Chondrocyte (in vitro differentiated cells): ENCODE measurements around the gene CEP128. TPM values are rescaled to one million over a fixed set of nuclear protein-coding genes. Genes with fewer than 3 reads are reported as not detected.

Source experiments
- DNase-seq: peaks from one replicate; pipeline ENCODE4 v3.0.0; 2021; ENCODE audit warnings: mixed read lengths, low spot score
- H3K27ac Mint-ChIP-seq: one replicate; pipeline ENCODE4 v1.8.0; 2021; ENCODE audit warnings: mild to moderate bottlenecking, moderate library complexity, mixed read lengths; ENCODE audit not compliant: unreplicated experiment
- H3K27me3 Mint-ChIP-seq: 2 replicates; pipeline ENCODE4 v1.8.0; 2021; ENCODE audit warnings: low read depth, mixed read lengths
- H3K36me3 Mint-ChIP-seq: 2 replicates; pipeline ENCODE4 v1.8.0; 2021; ENCODE audit warnings: low read depth, mixed read lengths
- H3K4me1 Mint-ChIP-seq: 2 replicates; pipeline ENCODE4 v1.8.0; 2021; ENCODE audit warnings: low read depth, mild to moderate bottlenecking, mixed read lengths
- H3K4me3 Mint-ChIP-seq: one replicate; pipeline ENCODE4 v1.8.0; 2021; ENCODE audit warnings: mild to moderate bottlenecking, moderate library complexity, mixed read lengths; ENCODE audit not compliant: unreplicated experiment
- H3K9me3 Mint-ChIP-seq: 2 replicates; pipeline ENCODE4 v1.8.0; 2021; ENCODE audit warnings: low read depth, mixed read lengths
- CTCF ChIP-seq: fragments of 200-600 bp; sonication (generic); IDR thresholded peaks from 2 replicates; pipeline ENCODE4 v1.5.0; 2021; ENCODE audit warnings: antibody characterized with exemption, mild to moderate bottlenecking, moderate library complexity
- total RNA-seq: library from RNA; stranded (reverse); gene quantifications from 3 replicates; pipeline ENCODE4 v1.2.1, GENCODE V29; 2021

CEP128 gene
- total RNA-seq, 1 donor from 2014 or later = 3.5 TPM

- TF ChIP-seq CTCF = no peak
- Mint-ChIP-seq H3K27me3 (peaks cover 40% of the 10 kb centered on the region), H3K27ac (no peak overlapping the region), H3K36me3 (no peaks in the 10 kb centered on the region), H3K4me3 (no peak overlapping the region), H3K9me3 (no peaks in the 10 kb centered on the region), H3K4me1 (peaks cover 11% of the 10 kb centered on the region)
- DNase-seq = no peak
Measured at GRCh38 chr14:80958939-80959338, 17.4 kb upstream of the CEP128 start.

- Mint-ChIP-seq H3K36me3 (no peaks in the 10 kb centered on the region), H3K4me1 (peaks cover 11% of the 10 kb centered on the region), H3K27me3 (peaks cover 40% of the 10 kb centered on the region), H3K27ac (no peak overlapping the region), H3K9me3 (no peaks in the 10 kb centered on the region), H3K4me3 (no peak overlapping the region)
- no peak for DNase-seq
- TF ChIP-seq CTCF = no peak
Measured at GRCh38 chr14:80958226-80958625, 16.7 kb upstream of the CEP128 start.

- no peaks in the 10 kb centered on the region for H3K9me3 Mint-ChIP-seq
- DNase-seq = no peak
- H3K4me3 Mint-ChIP-seq = no peak overlapping the region
- no peaks in the 10 kb centered on the region for H3K36me3 Mint-ChIP-seq
- peaks cover 40% of the 10 kb centered on the region for H3K27me3 Mint-ChIP-seq
- TF ChIP-seq CTCF = no peak
- H3K4me1 Mint-ChIP-seq = peaks cover 11% of the 10 kb centered on the region
- no peak overlapping the region for H3K27ac Mint-ChIP-seq
Measured at GRCh38 chr14:80957613-80958012, 16.1 kb upstream of the CEP128 start.

GRCh38 chr14:80956922-80957321, 15.4 kb upstream of the CEP128 start:
- no peak for DNase-seq
- H3K4me3 Mint-ChIP-seq = no peak overlapping the region
- no peaks in the 10 kb centered on the region for H3K9me3 Mint-ChIP-seq
- H3K36me3 Mint-ChIP-seq = no peaks in the 10 kb centered on the region
- H3K27ac Mint-ChIP-seq = no peak overlapping the region
- peaks cover 40% of the 10 kb centered on the region for H3K27me3 Mint-ChIP-seq
- TF ChIP-seq CTCF = no peak
- peaks cover 11% of the 10 kb centered on the region for H3K4me1 Mint-ChIP-seq

GRCh38 chr14:80956102-80956501, 14.6 kb upstream of the CEP128 start:
- H3K9me3 Mint-ChIP-seq = no peaks in the 10 kb centered on the region
- TF ChIP-seq CTCF = no peak
- H3K27me3 Mint-ChIP-seq = peaks cover 46% of the 10 kb centered on the region

More at GRCh38 chr14:80956102-80956501, 14.6 kb upstream of the CEP128 start:
- Mint-ChIP-seq H3K4me1 (peaks cover 11% of the 10 kb centered on the region), H3K36me3 (no peaks in the 10 kb centered on the region), H3K27ac (no peak overlapping the region), H3K4me3 (no peak overlapping the region)
- no peak for DNase-seq
